Activated CD8-positive, alpha-beta memory T cell treated with anti-CD3 and anti-CD28 coated beads for 24 hours (primary cell): Measurements from ENCODE around the gene TMTC4.
"Not testable (repeated sequence)": the region's sequence is repeated elsewhere in the genome, so short reads cannot be mapped to it uniquely, and the experiment has no call there.

ENCODE experiments used
- DNase-seq: peaks from one replicate; pipeline ENCODE4 v3.0.0-alpha.2; 2020

TMTC4 gene

GRCh38 chr13:100619940-100620339, 54.7 kb downstream of the TMTC4 start:
- no peak for DNase-seq

GRCh38 chr13:100618897-100619296, 55.7 kb downstream of the TMTC4 start:
- not testable (repeated sequence) for DNase-seq

GRCh38 chr13:100613031-100613430, 61.6 kb downstream of the TMTC4 start:
- DNase-seq = no peak

GRCh38 chr13:100611678-100612492, 62.7 kb downstream of the TMTC4 start:
- no peak for DNase-seq

- DNase-seq = no peak
These were observed 63.9 kb downstream of the TMTC4 start for GRCh38 chr13:100610391-100611347.

- DNase-seq = no peak
These were observed 65.7 kb downstream of the TMTC4 start for GRCh38 chr13:100608906-100609305.

- no peak for DNase-seq
These were observed 66.1 kb downstream of the TMTC4 start for GRCh38 chr13:100608489-100608888.

GRCh38 chr13:100604918-100605710, 69.5 kb downstream of the TMTC4 start:
- no peak for DNase-seq

- no peak for DNase-seq
These were observed 72.0 kb downstream of the TMTC4 start for GRCh38 chr13:100602493-100603111.

GRCh38 chr13:100601716-100602115, 72.9 kb downstream of the TMTC4 start:
- no peak for DNase-seq

GRCh38 chr13:100600915-100601314, 73.7 kb downstream of the TMTC4 start:
- no peak for DNase-seq

GRCh38 chr13:100600461-100600860, 74.1 kb downstream of the TMTC4 start:
- DNase-seq = no peak

GRCh38 chr13:100597253-100597652, 77.3 kb downstream of the TMTC4 start:
- DNase-seq = no peak

- no peak for DNase-seq
These were observed 78.1 kb downstream of the TMTC4 start for GRCh38 chr13:100596516-100596915.

- no peak for DNase-seq
These were observed 79.9 kb downstream of the TMTC4 start for GRCh38 chr13:100594731-100595130.

GRCh38 chr13:100594255-100594654, 80.3 kb downstream of the TMTC4 start:
- DNase-seq = no peak

- DNase-seq = no peak
These were observed 85.3 kb downstream of the TMTC4 start for GRCh38 chr13:100589178-100589725.

GRCh38 chr13:100588331-100589177, 86.0 kb downstream of the TMTC4 start, which contains the start of gene GGACT:
Gene GGACT (minus strand): TSS chr13:100588789. CDS start chr13:100532591, 56,198 bp downstream.
- peak; percentile 93 for DNase-seq

GRCh38 chr13:100584896-100585295, 89.7 kb downstream of the TMTC4 start:
- no peak for DNase-seq

- DNase-seq = no peak
These were observed 93.1 kb downstream of the TMTC4 start for GRCh38 chr13:100581504-100581903.

- DNase-seq = no peak
These were observed 93.6 kb downstream of the TMTC4 start for GRCh38 chr13:100581030-100581429.
